Measurements from ENCODE around the gene SMAD1. TPM values are rescaled to one million over a fixed set of nuclear protein-coding genes. Genes with fewer than 3 reads are reported as not detected.

The SMAD1 gene
- total and polyA plus RNA-seq, 8 donors, result 22.0 to 57.4 (median 47.9) TPM

DNA sequence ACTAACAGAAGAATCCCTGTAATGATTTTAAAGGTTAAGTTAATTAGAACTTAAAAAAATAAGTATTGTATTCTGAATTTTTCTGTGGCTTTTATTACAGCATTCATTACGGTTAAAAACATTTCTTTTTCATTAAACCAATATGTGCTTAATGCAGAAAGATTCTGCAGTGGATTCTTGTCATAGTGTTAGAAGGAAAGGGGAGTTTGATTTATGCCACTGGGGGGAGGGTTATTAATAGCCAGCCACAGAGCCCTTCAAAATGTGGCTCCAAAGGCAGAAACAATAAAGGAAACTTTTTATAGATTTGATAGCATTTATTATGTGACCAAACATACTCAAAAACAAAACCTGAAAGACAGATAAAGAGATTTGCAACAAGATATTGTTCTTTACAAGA, 9.1 kb downstream of the SMAD1 start:
- H3K27me3 ChIP-seq, result no peaks in the 10 kb centered on the region
- H3K36me3 ChIP-seq, result no peaks in the 10 kb centered on the region
- ATAC-seq (no peak), DNase-seq (no peak)
- intact Hi-C loops (cut with DNase I), result no loop called here
- H3K4me1 ChIP-seq, result peaks cover 0 to 29% of the 10 kb centered on the region in 2 donors
- no peak overlapping the region for H3K4me3 ChIP-seq
- no peak overlapping the region for H3K27ac ChIP-seq
- no peaks in the 10 kb centered on the region for H3K9me3 ChIP-seq
- TF ChIP-seq, protein P1, sequence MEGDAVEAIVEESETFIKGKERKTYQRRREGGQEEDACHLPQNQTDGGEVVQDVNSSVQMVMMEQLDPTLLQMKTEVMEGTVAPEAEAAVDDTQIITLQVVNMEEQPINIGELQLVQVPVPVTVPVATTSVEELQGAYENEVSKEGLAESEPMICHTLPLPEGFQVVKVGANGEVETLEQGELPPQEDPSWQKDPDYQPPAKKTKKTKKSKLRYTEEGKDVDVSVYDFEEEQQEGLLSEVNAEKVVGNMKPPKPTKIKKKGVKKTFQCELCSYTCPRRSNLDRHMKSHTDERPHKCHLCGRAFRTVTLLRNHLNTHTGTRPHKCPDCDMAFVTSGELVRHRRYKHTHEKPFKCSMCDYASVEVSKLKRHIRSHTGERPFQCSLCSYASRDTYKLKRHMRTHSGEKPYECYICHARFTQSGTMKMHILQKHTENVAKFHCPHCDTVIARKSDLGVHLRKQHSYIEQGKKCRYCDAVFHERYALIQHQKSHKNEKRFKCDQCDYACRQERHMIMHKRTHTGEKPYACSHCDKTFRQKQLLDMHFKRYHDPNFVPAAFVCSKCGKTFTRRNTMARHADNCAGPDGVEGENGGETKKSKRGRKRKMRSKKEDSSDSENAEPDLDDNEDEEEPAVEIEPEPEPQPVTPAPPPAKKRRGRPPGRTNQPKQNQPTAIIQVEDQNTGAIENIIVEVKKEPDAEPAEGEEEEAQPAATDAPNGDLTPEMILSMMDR (IDR thresholded peaks at IDR 0.05), result no peak

- no peaks in the 10 kb centered on the region for H3K27me3 ChIP-seq
- H3K27ac ChIP-seq, result no peak overlapping the region
- DNase-seq (no peak), ATAC-seq (no peak)
- H3K4me3 ChIP-seq, result no peak overlapping the region
- H3K36me3 ChIP-seq, result no peaks in the 10 kb centered on the region
- TF ChIP-seq, protein P1 (IDR thresholded peaks at IDR 0.05), result no peak
- intact Hi-C loops (cut with DNase I), result no loop called here
- H3K9me3 ChIP-seq, result no peaks in the 10 kb centered on the region
- H3K4me1 ChIP-seq, result peaks cover 0 to 24% of the 10 kb centered on the region in 2 donors
These were observed 10.7 kb downstream of the SMAD1 start for GRCh38 chr4:145492376-145492775.

- Histone ChIP-seq H3K36me3 (no peaks in the 10 kb centered on the region), H3K4me1 (peaks cover 0 to 16% of the 10 kb centered on the region in 2 donors), H3K27ac (no peak overlapping the region), H3K9me3 (no peaks in the 10 kb centered on the region), H3K27me3 (no peaks in the 10 kb centered on the region), H3K4me3 (no peak overlapping the region)
- TF ChIP-seq, protein P1 (IDR thresholded peaks at IDR 0.05), result no peak
- DNase-seq (peak in 2 of 4 donors; percentile 39 to 40), ATAC-seq (no peak)
- intact Hi-C loops (cut with DNase I), result no loop called here
These were observed 11.5 kb downstream of the SMAD1 start for GRCh38 chr4:145493166-145493565.

DNA sequence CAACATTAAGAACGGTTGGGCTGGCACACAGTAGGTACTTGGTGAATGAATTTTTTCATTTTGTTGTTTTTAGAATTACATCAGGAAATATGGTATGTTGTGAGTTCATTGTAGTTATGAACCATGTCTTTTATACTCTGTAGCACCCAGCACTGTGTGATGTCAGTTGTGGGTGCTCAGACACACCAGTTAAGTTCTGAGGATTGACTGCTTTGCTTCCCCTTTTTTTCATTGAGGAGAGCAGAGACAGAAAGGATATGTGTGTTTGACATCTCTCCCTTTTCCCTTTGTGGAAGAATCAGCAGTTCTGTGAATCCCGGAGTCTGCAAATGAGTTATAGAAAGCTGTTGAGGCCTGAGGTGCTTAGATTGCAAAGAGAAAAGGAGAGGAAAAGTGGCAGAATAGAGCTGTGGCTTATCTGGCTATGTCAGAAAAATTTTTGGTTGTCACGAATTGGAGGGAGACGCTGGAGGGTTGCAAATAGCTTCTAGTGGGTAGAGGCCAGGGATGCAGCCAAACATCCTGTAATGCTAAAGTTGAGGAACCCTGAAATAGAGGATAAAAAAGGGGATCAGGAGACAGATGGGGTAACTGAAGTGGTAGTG, 13.1 kb downstream of the SMAD1 start:
- H3K27me3 ChIP-seq, result no peaks in the 10 kb centered on the region
- H3K27ac ChIP-seq, result no peak overlapping the region
- H3K4me1 ChIP-seq, result peaks cover 0 to 15% of the 10 kb centered on the region in 2 donors
- intact Hi-C loops (cut with DNase I), result no loop called here
- TF ChIP-seq, protein P1 (IDR thresholded peaks at IDR 0.05), result no peak
- no peaks in the 10 kb centered on the region for H3K9me3 ChIP-seq
- DNase-seq, result no peak
- no peak overlapping the region for H3K4me3 ChIP-seq
- no peaks in the 10 kb centered on the region for H3K36me3 ChIP-seq
- ATAC-seq, result no peak

DNA sequence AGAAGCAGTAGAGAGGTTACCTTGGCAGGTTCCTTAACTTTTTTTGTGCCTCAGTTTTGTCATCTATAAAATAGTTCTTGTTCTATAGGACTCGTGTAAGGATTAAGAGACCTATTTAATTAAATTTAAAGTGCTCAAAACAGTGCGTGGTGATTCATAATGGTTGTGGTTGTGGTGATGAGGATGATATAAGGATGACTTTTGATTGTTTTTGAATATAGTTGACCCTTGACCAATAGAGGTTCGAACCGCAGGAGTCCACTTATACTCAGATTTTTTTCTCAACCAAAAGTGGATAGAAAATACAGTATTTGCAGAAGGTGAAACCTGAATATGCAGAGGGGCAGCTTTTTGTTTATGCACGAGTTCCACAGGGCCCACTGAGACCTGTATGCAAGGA, 14.6 kb downstream of the SMAD1 start:
- Histone ChIP-seq H3K36me3 (no peaks in the 10 kb centered on the region), H3K27me3 (no peaks in the 10 kb centered on the region), H3K4me1 (peaks cover 0 to 15% of the 10 kb centered on the region in 2 donors), H3K4me3 (no peak overlapping the region), H3K9me3 (no peaks in the 10 kb centered on the region), H3K27ac (no peak overlapping the region)
- TF ChIP-seq, protein P1 (IDR thresholded peaks at IDR 0.05), result no peak
- no peak for DNase-seq
- no peak for ATAC-seq
- intact Hi-C loops (cut with DNase I), result no loop called here
